ENCODE results near the gene KLHL8.

Gene KLHL8

GRCh38 chr4:87185146-87185870 is 35.1 kb downstream of the KLHL8 start:
- H3K4me2 ChIP-seq (ENCODE audit: low read length), result no peak overlapping the region
- H3K9me3 ChIP-seq (ENCODE audit: insufficient read depth, low read length), result no peaks in the 10 kb centered on the region
- H3K27ac ChIP-seq (ENCODE audit: low read length), result no peak overlapping the region
- H3K4me3 ChIP-seq (ENCODE audit: low read length), result no peak overlapping the region
- H4K20me1 ChIP-seq (ENCODE audit: insufficient read depth, low read length), result no peaks in the 10 kb centered on the region
- TF ChIP-seq, protein P1, sequence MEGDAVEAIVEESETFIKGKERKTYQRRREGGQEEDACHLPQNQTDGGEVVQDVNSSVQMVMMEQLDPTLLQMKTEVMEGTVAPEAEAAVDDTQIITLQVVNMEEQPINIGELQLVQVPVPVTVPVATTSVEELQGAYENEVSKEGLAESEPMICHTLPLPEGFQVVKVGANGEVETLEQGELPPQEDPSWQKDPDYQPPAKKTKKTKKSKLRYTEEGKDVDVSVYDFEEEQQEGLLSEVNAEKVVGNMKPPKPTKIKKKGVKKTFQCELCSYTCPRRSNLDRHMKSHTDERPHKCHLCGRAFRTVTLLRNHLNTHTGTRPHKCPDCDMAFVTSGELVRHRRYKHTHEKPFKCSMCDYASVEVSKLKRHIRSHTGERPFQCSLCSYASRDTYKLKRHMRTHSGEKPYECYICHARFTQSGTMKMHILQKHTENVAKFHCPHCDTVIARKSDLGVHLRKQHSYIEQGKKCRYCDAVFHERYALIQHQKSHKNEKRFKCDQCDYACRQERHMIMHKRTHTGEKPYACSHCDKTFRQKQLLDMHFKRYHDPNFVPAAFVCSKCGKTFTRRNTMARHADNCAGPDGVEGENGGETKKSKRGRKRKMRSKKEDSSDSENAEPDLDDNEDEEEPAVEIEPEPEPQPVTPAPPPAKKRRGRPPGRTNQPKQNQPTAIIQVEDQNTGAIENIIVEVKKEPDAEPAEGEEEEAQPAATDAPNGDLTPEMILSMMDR (IDR thresholded peaks at IDR 0.05; ENCODE audit: low read depth, low read length), result no peak
- TF ChIP-seq EZH2phosphoT487 (IDR thresholded peaks at IDR 0.05; ENCODE audit: low read depth), result no peak
- no peak overlapping the region for H2AFZ ChIP-seq (ENCODE audit: low read depth, low read length)
- H3K79me2 ChIP-seq (ENCODE audit: low read length), result no peaks in the 10 kb centered on the region
- no peaks in the 10 kb centered on the region for H3K36me3 ChIP-seq (replicated peaks; ENCODE audit: low read depth, low read length)
- H3K27me3 ChIP-seq (ENCODE audit: low read depth, low read length), result no peaks in the 10 kb centered on the region
- no peak overlapping the region for H3K9ac ChIP-seq (ENCODE audit: low read length)
- no peaks in the 10 kb centered on the region for H3K4me1 ChIP-seq (ENCODE audit: low read length)

DNA sequence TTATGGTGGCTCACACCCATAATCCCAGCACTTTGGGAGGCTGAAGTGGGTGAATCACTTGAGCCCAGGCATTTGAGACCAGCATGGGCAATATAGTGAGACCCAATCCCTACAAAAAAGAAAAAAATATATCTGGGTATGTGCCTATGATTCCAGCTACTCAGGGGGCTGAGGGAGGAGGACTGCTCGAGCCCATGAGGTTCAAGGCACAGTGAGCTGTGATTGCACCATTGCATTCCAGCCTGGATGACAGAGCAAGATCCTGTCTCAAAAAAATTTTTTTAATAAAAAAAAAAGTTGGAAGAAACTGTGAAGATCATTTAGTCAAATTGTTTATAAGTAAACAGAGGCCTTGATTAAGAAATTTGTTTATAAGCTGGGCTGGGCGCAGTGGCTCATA is 39.7 kb downstream of the KLHL8 start:
- Histone ChIP-seq H3K4me1 (ENCODE audit: low read length) (no peaks in the 10 kb centered on the region), H3K27ac (ENCODE audit: low read length) (no peak overlapping the region), H3K9me3 (ENCODE audit: insufficient read depth, low read length) (no peaks in the 10 kb centered on the region), H3K79me2 (ENCODE audit: low read length) (no peaks in the 10 kb centered on the region), H3K4me3 (ENCODE audit: low read length) (no peak overlapping the region), H3K36me3 (replicated peaks; ENCODE audit: low read depth, low read length) (no peaks in the 10 kb centered on the region), H4K20me1 (ENCODE audit: insufficient read depth, low read length) (no peaks in the 10 kb centered on the region), H3K4me2 (ENCODE audit: low read length) (no peak overlapping the region), H2AFZ (ENCODE audit: low read depth, low read length) (no peak overlapping the region), H3K27me3 (ENCODE audit: low read depth, low read length) (no peaks in the 10 kb centered on the region), H3K9ac (ENCODE audit: low read length) (no peak overlapping the region)
- TF ChIP-seq, protein P1 (IDR thresholded peaks at IDR 0.05; ENCODE audit: low read depth, low read length), result no peak
- TF ChIP-seq EZH2phosphoT487 (IDR thresholded peaks at IDR 0.05; ENCODE audit: low read depth), result no peak

DNA sequence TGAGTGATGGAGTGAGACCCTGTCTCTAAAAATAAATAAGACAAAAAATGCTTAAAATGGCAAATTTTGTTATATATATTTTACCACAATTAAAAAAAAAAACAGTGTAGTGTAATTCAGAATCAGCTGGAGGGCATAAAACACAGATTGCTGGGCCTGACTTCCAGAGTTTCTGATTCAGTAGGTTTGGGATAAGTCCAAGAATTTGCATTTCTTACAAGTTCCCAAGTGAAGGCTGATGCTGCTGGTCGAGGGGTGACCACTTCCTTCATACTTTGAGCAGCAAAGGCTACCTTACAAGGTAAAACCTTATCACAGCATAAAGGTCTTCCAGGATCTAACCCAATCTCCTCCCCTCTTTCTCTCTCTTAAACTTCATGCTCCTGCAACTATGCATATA is 40.7 kb downstream of the KLHL8 start:
- Histone ChIP-seq H4K20me1 (ENCODE audit: insufficient read depth, low read length) (no peaks in the 10 kb centered on the region), H3K27me3 (ENCODE audit: low read depth, low read length) (no peaks in the 10 kb centered on the region), H3K9ac (ENCODE audit: low read length) (no peak overlapping the region), H3K79me2 (ENCODE audit: low read length) (no peaks in the 10 kb centered on the region), H2AFZ (ENCODE audit: low read depth, low read length) (no peak overlapping the region), H3K4me2 (ENCODE audit: low read length) (no peak overlapping the region), H3K4me1 (ENCODE audit: low read length) (no peaks in the 10 kb centered on the region), H3K36me3 (replicated peaks; ENCODE audit: low read depth, low read length) (no peaks in the 10 kb centered on the region), H3K27ac (ENCODE audit: low read length) (no peak overlapping the region), H3K9me3 (ENCODE audit: insufficient read depth, low read length) (no peaks in the 10 kb centered on the region), H3K4me3 (ENCODE audit: low read length) (no peak overlapping the region)
- TF ChIP-seq, protein P1 (IDR thresholded peaks at IDR 0.05; ENCODE audit: low read depth, low read length), result no peak
- TF ChIP-seq EZH2phosphoT487 (IDR thresholded peaks at IDR 0.05; ENCODE audit: low read depth), result no peak

DNA sequence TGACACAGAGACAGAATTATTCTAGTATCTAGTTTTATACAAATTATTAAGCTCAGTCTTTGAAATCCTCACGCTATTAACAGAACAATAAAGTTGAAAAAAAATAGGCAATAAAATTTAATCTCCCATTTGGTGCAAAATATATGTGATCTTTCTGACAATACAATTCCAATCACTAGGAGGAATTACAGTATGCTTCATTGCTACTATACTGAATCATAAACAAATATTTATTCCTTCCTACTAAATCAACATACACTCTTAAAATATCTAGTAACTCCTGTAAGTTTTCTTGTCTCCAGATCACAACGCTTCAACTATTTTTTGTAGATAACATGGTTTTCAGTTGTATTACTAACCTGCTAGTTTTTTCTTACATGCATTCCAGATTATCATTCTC is 45.7 kb downstream of the KLHL8 start:
- H3K9me3 ChIP-seq (ENCODE audit: insufficient read depth, low read length), result no peaks in the 10 kb centered on the region
- no peaks in the 10 kb centered on the region for H3K27me3 ChIP-seq (ENCODE audit: low read depth, low read length)
- no peak overlapping the region for H3K9ac ChIP-seq (ENCODE audit: low read length)
- H3K4me2 ChIP-seq (ENCODE audit: low read length), result no peak overlapping the region
- peaks cover 2% of the 10 kb centered on the region for H3K36me3 ChIP-seq (replicated peaks; ENCODE audit: low read depth, low read length)
- no peaks in the 10 kb centered on the region for H3K4me1 ChIP-seq (ENCODE audit: low read length)
- TF ChIP-seq, protein P1 (IDR thresholded peaks at IDR 0.05; ENCODE audit: low read depth, low read length), result no peak
- no peak overlapping the region for H2AFZ ChIP-seq (ENCODE audit: low read depth, low read length)
- no peak overlapping the region for H3K27ac ChIP-seq (ENCODE audit: low read length)
- no peaks in the 10 kb centered on the region for H3K79me2 ChIP-seq (ENCODE audit: low read length)
- H4K20me1 ChIP-seq (ENCODE audit: insufficient read depth, low read length), result no peaks in the 10 kb centered on the region
- no peak overlapping the region for H3K4me3 ChIP-seq (ENCODE audit: low read length)

Data from OCI-LY3 (cell line).